Measurements from ENCODE around the gene LAMC3.

LAMC3 gene

GRCh38 chr9:131008563-131008908 is 438 bp upstream of the LAMC3 start:
- DNase-seq (ENCODE audit: low spot score): no peak
- TF ChIP-seq, protein P1, sequence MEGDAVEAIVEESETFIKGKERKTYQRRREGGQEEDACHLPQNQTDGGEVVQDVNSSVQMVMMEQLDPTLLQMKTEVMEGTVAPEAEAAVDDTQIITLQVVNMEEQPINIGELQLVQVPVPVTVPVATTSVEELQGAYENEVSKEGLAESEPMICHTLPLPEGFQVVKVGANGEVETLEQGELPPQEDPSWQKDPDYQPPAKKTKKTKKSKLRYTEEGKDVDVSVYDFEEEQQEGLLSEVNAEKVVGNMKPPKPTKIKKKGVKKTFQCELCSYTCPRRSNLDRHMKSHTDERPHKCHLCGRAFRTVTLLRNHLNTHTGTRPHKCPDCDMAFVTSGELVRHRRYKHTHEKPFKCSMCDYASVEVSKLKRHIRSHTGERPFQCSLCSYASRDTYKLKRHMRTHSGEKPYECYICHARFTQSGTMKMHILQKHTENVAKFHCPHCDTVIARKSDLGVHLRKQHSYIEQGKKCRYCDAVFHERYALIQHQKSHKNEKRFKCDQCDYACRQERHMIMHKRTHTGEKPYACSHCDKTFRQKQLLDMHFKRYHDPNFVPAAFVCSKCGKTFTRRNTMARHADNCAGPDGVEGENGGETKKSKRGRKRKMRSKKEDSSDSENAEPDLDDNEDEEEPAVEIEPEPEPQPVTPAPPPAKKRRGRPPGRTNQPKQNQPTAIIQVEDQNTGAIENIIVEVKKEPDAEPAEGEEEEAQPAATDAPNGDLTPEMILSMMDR (IDR thresholded peaks at IDR 0.05; ENCODE audit: extremely low read depth, missing control alignments): no peak

- TF ChIP-seq, protein P1 (IDR thresholded peaks at IDR 0.05; ENCODE audit: extremely low read depth, missing control alignments): no peak
- no peak for DNase-seq (ENCODE audit: low spot score)
Measured at GRCh38 chr9:131010482-131011273, 1.7 kb downstream of the LAMC3 start.

DNA sequence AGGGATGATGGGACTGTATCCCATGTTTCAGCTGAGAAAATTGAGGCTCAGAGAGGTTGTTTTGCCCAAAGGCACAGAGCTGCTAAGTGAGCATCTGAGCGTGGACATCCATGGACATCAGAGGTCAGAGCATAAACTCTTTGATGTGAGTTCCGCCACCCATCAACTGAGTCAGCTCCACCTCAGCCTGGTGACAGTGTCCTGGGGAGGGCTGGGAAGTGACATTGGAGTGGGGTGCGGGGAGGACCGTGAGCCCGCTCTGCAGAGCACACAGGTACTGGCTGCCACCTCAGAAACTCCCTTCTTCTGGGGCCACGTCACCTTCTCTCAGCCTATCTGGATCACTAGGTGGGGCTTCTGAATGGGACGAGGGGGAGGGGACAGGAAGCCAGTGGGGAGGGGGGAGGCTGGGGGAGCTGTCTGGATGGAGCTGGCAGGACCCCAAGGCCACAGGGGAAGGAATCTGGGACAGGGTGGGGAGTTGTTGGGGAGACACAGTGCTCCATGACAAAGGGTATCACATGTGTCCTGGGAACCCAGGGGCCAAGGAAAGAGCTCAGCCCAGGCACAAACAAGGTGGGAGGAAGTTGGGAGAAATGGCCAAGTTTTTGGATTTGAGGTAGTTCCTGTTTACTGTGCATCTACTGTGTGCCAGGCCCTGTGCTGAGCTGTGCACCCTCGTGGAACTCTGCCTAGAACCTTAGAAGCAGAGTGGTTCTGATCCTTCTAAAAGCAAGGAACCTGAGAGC is 2.5 kb downstream of the LAMC3 start:
- TF ChIP-seq, protein P1 (IDR thresholded peaks at IDR 0.05; ENCODE audit: extremely low read depth, missing control alignments): no peak
- DNase-seq (ENCODE audit: low spot score): no peak

DNA sequence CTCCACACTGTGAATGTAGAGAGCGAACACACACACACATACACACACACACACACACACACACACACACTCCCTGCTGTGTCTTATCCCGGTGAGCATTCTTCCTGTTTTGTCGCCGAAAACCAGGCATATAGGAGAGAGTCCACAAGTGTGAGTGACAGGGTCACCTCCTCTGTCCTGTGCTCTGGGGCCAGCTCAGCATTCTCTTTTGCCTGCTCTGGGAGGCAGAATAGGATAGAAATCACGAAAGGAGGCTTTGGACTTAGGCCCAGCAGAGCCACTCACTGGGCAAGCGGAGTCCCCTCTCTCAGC is 3.0 kb downstream of the LAMC3 start:
- no peak for DNase-seq (ENCODE audit: low spot score)
- TF ChIP-seq, protein P1 (IDR thresholded peaks at IDR 0.05; ENCODE audit: extremely low read depth, missing control alignments): no peak

DNA sequence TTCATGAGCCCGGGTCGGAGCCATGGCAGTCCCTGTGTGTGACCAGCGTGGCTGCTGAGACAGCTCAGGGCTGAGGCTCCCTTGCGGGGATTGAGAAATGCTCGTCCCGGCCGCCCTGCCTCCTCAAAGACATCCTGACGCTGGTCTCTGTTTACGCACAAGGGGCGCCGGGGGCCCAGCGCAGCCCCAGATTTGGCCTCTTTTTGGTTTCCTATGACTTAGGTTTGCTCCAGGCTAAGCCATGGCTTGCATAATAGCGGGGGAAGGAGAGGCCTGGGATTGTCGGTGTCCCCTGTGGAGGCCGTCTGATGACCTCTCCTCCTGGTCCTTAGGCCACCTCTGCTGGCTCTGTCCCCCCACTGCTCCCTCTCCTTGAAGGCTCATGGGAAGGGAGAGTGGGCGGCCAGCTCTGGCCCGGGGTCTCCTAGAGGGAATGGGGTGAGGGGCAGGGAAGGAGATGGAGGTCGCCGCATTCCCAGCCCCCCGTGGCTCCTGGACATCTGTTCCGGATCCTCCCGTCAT is 3.5 kb downstream of the LAMC3 start:
- DNase-seq (ENCODE audit: low spot score): no peak
- TF ChIP-seq, protein P1 (IDR thresholded peaks at IDR 0.05; ENCODE audit: extremely low read depth, missing control alignments): no peak

DNA sequence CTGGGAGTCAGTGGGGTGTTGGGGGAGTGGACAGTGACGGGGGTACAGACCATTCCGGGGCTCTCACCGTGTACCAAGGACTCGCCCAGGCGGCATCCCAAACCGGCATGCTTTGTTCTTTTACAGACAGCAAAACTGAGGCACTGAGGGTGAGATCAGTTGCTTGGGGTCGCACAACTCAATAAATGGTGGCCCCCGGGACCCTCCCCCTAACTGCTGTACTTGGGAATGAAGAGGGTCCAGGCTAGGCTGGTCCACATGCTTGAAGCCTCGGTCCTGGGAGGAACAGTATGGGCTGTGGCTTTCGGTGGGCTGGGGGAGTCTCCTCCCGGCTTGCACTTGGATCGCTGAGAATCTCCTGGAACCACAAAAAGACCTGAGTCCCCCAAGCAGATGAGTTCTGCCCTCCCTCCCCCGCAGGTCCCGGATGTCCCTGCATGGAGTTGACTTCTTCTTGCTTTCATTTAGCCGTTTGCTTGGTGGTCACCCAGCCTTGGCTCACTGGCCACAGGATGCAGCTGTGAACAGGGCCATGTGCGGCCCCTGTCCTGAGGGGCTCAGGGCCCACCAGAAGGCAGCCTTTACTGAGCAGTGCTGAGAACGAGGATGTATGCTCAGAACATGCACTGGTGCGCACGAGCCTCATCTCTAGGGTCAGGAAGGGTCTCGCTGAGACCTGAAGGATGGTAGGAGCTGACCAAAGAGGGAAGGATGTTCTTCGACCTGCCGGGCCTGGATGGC is 4.2 kb downstream of the LAMC3 start:
- TF ChIP-seq, protein P1 (IDR thresholded peaks at IDR 0.05; ENCODE audit: extremely low read depth, missing control alignments): no peak
- DNase-seq (ENCODE audit: low spot score): no peak
